ENCODE data around the gene ZPLD1. TPM values are rescaled to one million over a fixed set of nuclear protein-coding genes. Genes with fewer than 3 reads are reported as not detected.
A peak's percentile ranks its signal among the peaks of the same experiment; 100 is the strongest.

The ZPLD1 gene
- total RNA-seq, 4 donors from 2014 or later: 0.78 TPM; not detected in 3

- Histone ChIP-seq H3K36me3 (no peaks in the 10 kb centered on the region), H3K9me3 (no peaks in the 10 kb centered on the region), H3K27ac (no peak overlapping the region), H3K27me3 (no peaks in the 10 kb centered on the region), H3K4me1 (no peaks in the 10 kb centered on the region), H3K4me3 (replicated peaks in 1 of 3) (no peak overlapping the region)
- WGBS, 2 donors: 84 to 85% methylated on average over 4 of the region's 4 CpGs
- no peak for DNase-seq
- intact Hi-C loops (cut with DNase I): no loop called here
- TF ChIP-seq CTCF (IDR thresholded peaks at IDR 0.05): no peak
- no peak for TF ChIP-seq POLR2A (IDR thresholded peaks at IDR 0.05)
Measured at GRCh38 chr3:102476198-102476597, 41.4 kb downstream of the ZPLD1 start.

- no peak overlapping the region for H3K27ac ChIP-seq
- no peak overlapping the region for H3K4me3 ChIP-seq (replicated peaks in 1 of 3)
- no peaks in the 10 kb centered on the region for H3K36me3 ChIP-seq
- DNase-seq: no peak
- no peaks in the 10 kb centered on the region for H3K27me3 ChIP-seq
- no peaks in the 10 kb centered on the region for H3K4me1 ChIP-seq
- 58 to 67% methylated on average over 1 of the region's 1 CpG for WGBS, 2 donors
- no peaks in the 10 kb centered on the region for H3K9me3 ChIP-seq
- TF ChIP-seq CTCF (IDR thresholded peaks at IDR 0.05) (no peak), POLR2A (IDR thresholded peaks at IDR 0.05) (no peak)
- intact Hi-C loops (cut with DNase I): no loop called here
Measured at GRCh38 chr3:102478160-102478559, 43.3 kb downstream of the ZPLD1 start.

- WGBS, 2 donors: 36 to 56% methylated on average over 2 of the region's 2 CpGs
- intact Hi-C loops (cut with DNase I): no loop called here
- Histone ChIP-seq H3K9me3 (no peaks in the 10 kb centered on the region), H3K27me3 (no peaks in the 10 kb centered on the region), H3K36me3 (no peaks in the 10 kb centered on the region), H3K4me3 (replicated peaks in 1 of 3) (no peak overlapping the region), H3K27ac (no peak overlapping the region), H3K4me1 (no peaks in the 10 kb centered on the region)
- TF ChIP-seq POLR2A (IDR thresholded peaks at IDR 0.05): no peak
- TF ChIP-seq CTCF (IDR thresholded peaks at IDR 0.05): no peak
- DNase-seq: peak in 1 of 2 donors; percentile 6
Measured at GRCh38 chr3:102480139-102480538, 45.3 kb downstream of the ZPLD1 start.

GRCh38 chr3:102481050-102481449 lies 46.2 kb downstream of the ZPLD1 start:
- TF ChIP-seq CTCF (IDR thresholded peaks at IDR 0.05) (no peak), POLR2A (IDR thresholded peaks at IDR 0.05) (no peak)
- intact Hi-C loops (cut with DNase I): no loop called here
- H3K27ac ChIP-seq: no peak overlapping the region
- H3K36me3 ChIP-seq: no peaks in the 10 kb centered on the region
- no peak for DNase-seq
- H3K27me3 ChIP-seq: no peaks in the 10 kb centered on the region
- no peak overlapping the region for H3K4me3 ChIP-seq (replicated peaks in 1 of 3)
- WGBS, 2 donors: 64 to 67% methylated on average over 4 of the region's 4 CpGs
- H3K9me3 ChIP-seq: no peaks in the 10 kb centered on the region
- H3K4me1 ChIP-seq: no peaks in the 10 kb centered on the region

- WGBS, 2 donors: 92 to 95% methylated on average over 3 of the region's 3 CpGs
- no peaks in the 10 kb centered on the region for H3K27me3 ChIP-seq
- intact Hi-C loops (cut with DNase I): no loop called here
- no peaks in the 10 kb centered on the region for H3K36me3 ChIP-seq
- H3K27ac ChIP-seq: no peak overlapping the region
- DNase-seq: no peak
- no peaks in the 10 kb centered on the region for H3K9me3 ChIP-seq
- no peak overlapping the region for H3K4me3 ChIP-seq (replicated peaks in 1 of 3)
- no peak for TF ChIP-seq POLR2A (IDR thresholded peaks at IDR 0.05)
- no peak for TF ChIP-seq CTCF (IDR thresholded peaks at IDR 0.05)
- H3K4me1 ChIP-seq: no peaks in the 10 kb centered on the region
Measured at GRCh38 chr3:102483556-102483955, 48.7 kb downstream of the ZPLD1 start.
